Measurements from ENCODE around the gene HCFC1R1.

Gene HCFC1R1

GRCh38 chr16:2991566-2992261 is 32.0 kb downstream of the HCFC1R1 start:
- DNase-seq = no peak

- no peak for DNase-seq
Observed at GRCh38 chr16:2990891-2991290, 32.9 kb downstream of the HCFC1R1 start.

- DNase-seq = no peak
Observed at GRCh38 chr16:2988590-2989099, 35.1 kb downstream of the HCFC1R1 start.

- DNase-seq = no peak
Observed at GRCh38 chr16:2987833-2988232, 35.9 kb downstream of the HCFC1R1 start.

- no peak for DNase-seq
Observed at GRCh38 chr16:2987286-2987685, 36.5 kb downstream of the HCFC1R1 start.

GRCh38 chr16:2986623-2987188 is 37.0 kb downstream of the HCFC1R1 start:
- DNase-seq = no peak

GRCh38 chr16:2985893-2986355 is 37.8 kb downstream of the HCFC1R1 start:
- no peak for DNase-seq

- DNase-seq = no peak
Observed at GRCh38 chr16:2985462-2985861, 38.3 kb downstream of the HCFC1R1 start.

GRCh38 chr16:2983706-2984136 is 40.0 kb downstream of the HCFC1R1 start:
- DNase-seq = peak; percentile 11 to 75

GRCh38 chr16:2982402-2982801 is 41.3 kb downstream of the HCFC1R1 start:
- DNase-seq = no peak

GRCh38 chr16:2981899-2982250 is 41.9 kb downstream of the HCFC1R1 start:
- DNase-seq = no peak

GRCh38 chr16:2981177-2981898 is 42.4 kb downstream of the HCFC1R1 start:
- DNase-seq = no peak

- peak in 1 of 2 experiments; percentile 90 for DNase-seq
Observed at GRCh38 chr16:2980227-2981176, 43.2 kb downstream of the HCFC1R1 start, which contains the start of gene PKMYT1. Gene PKMYT1 (minus strand): TSS chr16:2980446. CDS start chr16:2979657, 789 bp downstream.

GRCh38 chr16:2979669-2980226 is 44.0 kb downstream of the HCFC1R1 start:
- no peak for DNase-seq

- no peak for DNase-seq
Observed at GRCh38 chr16:2977440-2977839, 46.3 kb downstream of the HCFC1R1 start.

- DNase-seq = no peak
Observed at GRCh38 chr16:2976673-2977072, 47.1 kb downstream of the HCFC1R1 start.

- DNase-seq = no peak
Observed at GRCh38 chr16:2976201-2976600, 47.5 kb downstream of the HCFC1R1 start.

GRCh38 chr16:2975161-2975795 is 48.5 kb downstream of the HCFC1R1 start:
- DNase-seq = no peak

- DNase-seq = no peak
Observed at GRCh38 chr16:2974319-2975056, 49.3 kb downstream of the HCFC1R1 start.

GRCh38 chr16:2973605-2974318 is 50.0 kb downstream of the HCFC1R1 start:
- DNase-seq = no peak

Data from NCI-H526 (cell line).